ENCODE data around the gene OSBP2. TPM values are rescaled to one million over a fixed set of nuclear protein-coding genes. Genes with fewer than 3 reads are reported as not detected.

OSBP2 gene
- total and polyA plus RNA-seq, 10 of the 15 experiments (the other 5 are each of a cell fraction or from before 2014, with no cell fraction given), result 0.11 to 7.7 (median 3.6) TPM

DNA sequence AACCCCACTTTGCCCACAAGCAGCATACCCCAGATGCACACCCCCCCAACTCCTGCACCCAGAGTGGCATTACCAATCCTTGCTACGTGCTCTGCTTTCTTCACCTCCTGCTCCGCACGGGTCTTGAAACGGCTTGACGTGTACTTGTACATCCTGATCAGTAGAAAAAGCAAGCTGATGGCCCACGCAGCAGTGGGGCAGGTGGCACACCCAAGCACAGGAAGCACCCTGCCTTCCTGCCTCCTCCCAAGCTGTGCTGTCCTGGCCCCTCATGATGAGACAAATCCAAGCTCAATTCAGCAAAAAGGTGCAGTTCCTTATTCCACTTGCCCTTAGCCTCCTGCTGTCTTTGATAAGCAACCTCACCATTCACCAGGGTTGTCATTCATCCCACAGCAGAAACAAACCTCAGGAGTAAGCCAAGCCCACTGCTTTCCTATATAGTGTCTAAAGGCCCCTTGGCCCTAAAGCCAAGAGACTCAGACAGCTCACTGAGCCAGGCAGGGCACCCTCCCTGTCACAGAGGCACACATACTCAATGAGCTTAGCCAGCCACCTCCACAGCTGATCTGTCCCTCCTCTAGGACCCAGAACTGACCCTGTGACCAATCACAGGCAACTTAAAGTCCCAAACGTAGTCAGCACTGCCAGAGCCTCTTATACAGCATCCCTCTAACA lies 246.2 kb downstream of the OSBP2 start:
- ChIA-PET CTCF (interaction anchor here (0.8 to 1.3 kb wide), 2 partner anchors 9 to 184 kb away, joined by 3 to 5 read pairs; no protein-coding TSS in a partner anchor), SMC1A (ENCODE audit: uncharacterized antibody, unreplicated experiment) (no interaction called here), RAD21 (ENCODE audit: unreplicated experiment) (no interaction called here), POLR2A (no interaction called here)
- intact Hi-C loops (cut with micrococcal nuclease; ENCODE audit: unreplicated experiment) (loop anchor here (10.0 kb wide), 1 partner anchor 294 kb away; no protein-coding TSS in a partner anchor), in situ Hi-C loops (cut with MboI) (no loop called here)
- Histone ChIP-seq H3K4me2 (ENCODE audit: control insufficient read depth, insufficient read depth) (no peak overlapping the region), H3K27me3 (replicated peaks in 1 of 2; ENCODE audit: control insufficient read depth in 2 of 2, insufficient read depth in 2 of 2, low read length in 1 of 2) (no peaks in the 10 kb centered on the region), H4K20me1 (ENCODE audit: control insufficient read depth, insufficient read depth) (no peaks in the 10 kb centered on the region), H2AFZ (ENCODE audit: control insufficient read depth, low read depth, low read length) (no peak overlapping the region), H3K9ac (ENCODE audit: control insufficient read depth, insufficient read depth, low read length) (no peak overlapping the region), H3K4me3 (no peak overlapping the region), H3K79me2 (ENCODE audit: control insufficient read depth, insufficient read depth, low read length) (no peaks in the 10 kb centered on the region), H3K36me3 (ENCODE audit: control insufficient read depth in 2 of 2, insufficient read depth in 2 of 2, low read length in 1 of 2) (peaks cover 21 to 33% of the 10 kb centered on the region in 2 experiments; a peak in 3 of 4 replicates), H3K9me3 (replicated peaks; ENCODE audit: control insufficient read depth, insufficient read depth, low read length) (no peaks in the 10 kb centered on the region), H3K27ac (ENCODE audit: control insufficient read depth, insufficient read depth) (no peak overlapping the region), H3K4me1 (ENCODE audit: control insufficient read depth, insufficient read depth, low read length) (no peaks in the 10 kb centered on the region)
- FAIRE-seq (no peak), ATAC-seq (no peak), DNase-seq (ENCODE audit: low read depth, low spot score) (no peak)
- no TSS peak for BruUV-seq (replicated peaks)
- 73% methylated on average over 4 of the region's 7 CpGs for WGBS (ENCODE audit: insufficient coverage, insufficient replicate concordance, low lambda C conversion rate, missing lambda C conversion rate)
- no peak for TF ChIP-seq POLR2AphosphoS5 (IDR thresholded peaks at IDR 0.05; ENCODE audit: low read length)
- TF ChIP-seq, protein P1, sequence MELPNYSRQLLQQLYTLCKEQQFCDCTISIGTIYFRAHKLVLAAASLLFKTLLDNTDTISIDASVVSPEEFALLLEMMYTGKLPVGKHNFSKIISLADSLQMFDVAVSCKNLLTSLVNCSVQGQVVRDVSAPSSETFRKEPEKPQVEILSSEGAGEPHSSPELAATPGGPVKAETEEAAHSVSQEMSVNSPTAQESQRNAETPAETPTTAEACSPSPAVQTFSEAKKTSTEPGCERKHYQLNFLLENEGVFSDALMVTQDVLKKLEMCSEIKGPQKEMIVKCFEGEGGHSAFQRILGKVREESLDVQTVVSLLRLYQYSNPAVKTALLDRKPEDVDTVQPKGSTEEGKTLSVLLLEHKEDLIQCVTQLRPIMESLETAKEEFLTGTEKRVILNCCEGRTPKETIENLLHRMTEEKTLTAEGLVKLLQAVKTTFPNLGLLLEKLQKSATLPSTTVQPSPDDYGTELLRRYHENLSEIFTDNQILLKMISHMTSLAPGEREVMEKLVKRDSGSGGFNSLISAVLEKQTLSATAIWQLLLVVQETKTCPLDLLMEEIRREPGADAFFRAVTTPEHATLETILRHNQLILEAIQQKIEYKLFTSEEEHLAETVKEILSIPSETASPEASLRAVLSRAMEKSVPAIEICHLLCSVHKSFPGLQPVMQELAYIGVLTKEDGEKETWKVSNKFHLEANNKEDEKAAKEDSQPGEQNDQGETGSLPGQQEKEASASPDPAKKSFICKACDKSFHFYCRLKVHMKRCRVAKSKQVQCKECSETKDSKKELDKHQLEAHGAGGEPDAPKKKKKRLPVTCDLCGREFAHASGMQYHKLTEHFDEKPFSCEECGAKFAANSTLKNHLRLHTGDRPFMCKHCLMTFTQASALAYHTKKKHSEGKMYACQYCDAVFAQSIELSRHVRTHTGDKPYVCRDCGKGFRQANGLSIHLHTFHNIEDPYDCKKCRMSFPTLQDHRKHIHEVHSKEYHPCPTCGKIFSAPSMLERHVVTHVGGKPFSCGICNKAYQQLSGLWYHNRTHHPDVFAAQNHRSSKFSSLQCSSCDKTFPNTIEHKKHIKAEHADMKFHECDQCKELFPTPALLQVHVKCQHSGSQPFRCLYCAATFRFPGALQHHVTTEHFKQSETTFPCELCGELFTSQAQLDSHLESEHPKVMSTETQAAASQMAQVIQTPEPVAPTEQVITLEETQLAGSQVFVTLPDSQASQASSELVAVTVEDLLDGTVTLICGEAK (IDR thresholded peaks at IDR 0.05; ENCODE audit: borderline replicate concordance), result no peak
- no peak for TF ChIP-seq E4F1 (IDR thresholded peaks at IDR 0.05; ENCODE audit: borderline replicate concordance, partially characterized antibody)
- no peak for TF ChIP-seq EZH2 (IDR thresholded peaks at IDR 0.05; ENCODE audit: borderline replicate concordance, control insufficient read depth, low read depth, low read length)
- no peak for TF ChIP-seq CHD4 (IDR thresholded peaks at IDR 0.05)
- TF ChIP-seq SRF (IDR thresholded peaks at IDR 0.05; ENCODE audit: low read depth in 2 of 2, low read length in 2 of 2), result no peak
- no peak for TF ChIP-seq YBX1 (IDR thresholded peaks at IDR 0.05)
- no peak for TF ChIP-seq SMARCA5 (IDR thresholded peaks at IDR 0.05)
- TF ChIP-seq SMAD1 (IDR thresholded peaks at IDR 0.05; ENCODE audit: low read depth, partially characterized antibody), result no peak
- no peak for TF ChIP-seq ELK1 (IDR thresholded peaks at IDR 0.05; ENCODE audit: low read depth, low read length)
- no peak for TF ChIP-seq NKRF (conservative IDR thresholded peaks at IDR 0.05)
- no peak for TF ChIP-seq PBX3 (IDR thresholded peaks at IDR 0.05; ENCODE audit: insufficient replicate concordance, low read depth, low read length)
